CD4-positive, alpha-beta T cell treated with Interleukin-1 beta for 1 hour (primary cell): Measurements from ENCODE around the gene ENPEP.
"Not testable (repeated sequence)": the region's sequence is repeated elsewhere in the genome, so short reads cannot be mapped to it uniquely, and the experiment has no call there.

Experiments
- DNase-seq, 2 donors: peaks; one replicate each; pipeline ENCODE4 v3.0.0-alpha.2; 2020 to 2022

Gene ENPEP

GRCh38 chr4:110520886-110521285 lies 44.9 kb downstream of the ENPEP start:
- no peak for DNase-seq

GRCh38 chr4:110526589-110526988 lies 50.6 kb downstream of the ENPEP start:
- DNase-seq: no peak

- no peak for DNase-seq
These were observed 51.2 kb downstream of the ENPEP start for GRCh38 chr4:110527156-110527555.

- DNase-seq: no peak
These were observed 57.1 kb downstream of the ENPEP start for GRCh38 chr4:110532901-110533589.

- DNase-seq: no peak
These were observed 57.6 kb downstream of the ENPEP start for GRCh38 chr4:110533590-110533910.

- no peak for DNase-seq
These were observed 58.0 kb downstream of the ENPEP start for GRCh38 chr4:110533940-110534339.

- no peak for DNase-seq
These were observed 64.6 kb downstream of the ENPEP start for GRCh38 chr4:110540581-110540980.

GRCh38 chr4:110540982-110541451 lies 65.1 kb downstream of the ENPEP start:
- no peak for DNase-seq

- DNase-seq: no peak
These were observed 67.6 kb downstream of the ENPEP start for GRCh38 chr4:110543577-110543976.

- no peak for DNase-seq
These were observed 68.6 kb downstream of the ENPEP start for GRCh38 chr4:110544594-110544993.

GRCh38 chr4:110550260-110550659 lies 74.3 kb downstream of the ENPEP start:
- DNase-seq: no peak

GRCh38 chr4:110553197-110553596 lies 77.2 kb downstream of the ENPEP start:
- no peak for DNase-seq

GRCh38 chr4:110567214-110567613 lies 91.3 kb downstream of the ENPEP start:
- no peak for DNase-seq

GRCh38 chr4:110576696-110577095 lies 100.7 kb downstream of the ENPEP start:
- DNase-seq: not testable (repeated sequence)

- no peak for DNase-seq
These were observed 110.3 kb downstream of the ENPEP start for GRCh38 chr4:110586131-110586850.

GRCh38 chr4:110587666-110588285 lies 111.8 kb downstream of the ENPEP start:
- no peak for DNase-seq

GRCh38 chr4:110589297-110589696 lies 113.3 kb downstream of the ENPEP start:
- DNase-seq: no peak

- DNase-seq: no peak
These were observed 119.6 kb downstream of the ENPEP start for GRCh38 chr4:110595583-110595982.

- DNase-seq: no peak
These were observed 120.5 kb downstream of the ENPEP start for GRCh38 chr4:110596431-110596830.

- DNase-seq: no peak
These were observed 121.6 kb downstream of the ENPEP start for GRCh38 chr4:110597582-110597981.

GRCh38 chr4:110602061-110602460 lies 126.1 kb downstream of the ENPEP start:
- no peak for DNase-seq

- no peak for DNase-seq
These were observed 129.1 kb downstream of the ENPEP start for GRCh38 chr4:110605077-110605476.

- DNase-seq: no peak
These were observed 133.2 kb downstream of the ENPEP start for GRCh38 chr4:110609044-110609750.

GRCh38 chr4:110610620-110610939 lies 134.6 kb downstream of the ENPEP start:
- DNase-seq: no peak
